ENCODE results near the gene FLOT1. TPM values are rescaled to one million over a fixed set of nuclear protein-coding genes. Genes with fewer than 3 reads are reported as not detected.
A peak's percentile ranks its signal among the peaks of the same experiment; 100 is the strongest.

FLOT1 gene
- total and polyA plus RNA-seq, 9 of the 15 experiments (the other 6 are each of a cell fraction or from before 2014, with no cell fraction given) = 11.7 to 149 (median 118) TPM

- Histone ChIP-seq H3K36me3 (ENCODE audit: control insufficient read depth, insufficient read depth, low read length) (peaks cover 45% of the 10 kb centered on the region), H3K4me3 (peak overlapping the region; percentile 91), H3K27ac (ENCODE audit: extremely low read depth, low read depth, low read length) (peak overlapping the region; percentile 87), H3K27me3 (ENCODE audit: control insufficient read depth in 2 of 2, insufficient read depth in 2 of 2, low read length in 2 of 2) (no peaks in the 10 kb centered on the region), H4K20me1 (replicated peaks; ENCODE audit: control insufficient read depth, insufficient read depth, low read length) (peaks cover 4% of the 10 kb centered on the region; the same call in 1 of the 2 replicates), H3K9ac (ENCODE audit: insufficient read depth in 1 of 2, low read depth in 2 of 2, low read length in 2 of 2) (peak overlapping the region; percentile 92 to 98), H2AFZ (ENCODE audit: low read depth, low read length) (peak overlapping the region; percentile 77), H3K9me3 (replicated peaks; ENCODE audit: control insufficient read depth, insufficient read depth, low read depth, low read length) (no peaks in the 10 kb centered on the region), H3K79me2 (ENCODE audit: control insufficient read depth, insufficient read depth, low read length) (peaks cover 65% of the 10 kb centered on the region), H3K4me2 (ENCODE audit: insufficient read depth, low read length) (peak overlapping the region; percentile 92), H3K9me1 (ENCODE audit: control insufficient read depth, insufficient read depth, low read length) (peaks cover 5% of the 10 kb centered on the region), H3K4me1 (replicated peaks in 1 of 2; ENCODE audit: control insufficient read depth in 2 of 2, insufficient read depth in 2 of 2, low read length in 2 of 2) (peaks cover 41 to 52% of the 10 kb centered on the region in 2 experiments)
- CTCF ChIA-PET (ENCODE audit: low intra/inter-chr PET ratio) = interaction anchor here (3.7 kb wide), 1 partner anchor 86 kb away, joined by 14 read pairs; no protein-coding TSS in a partner anchor
- ATAC-seq (peak; percentile 27), DNase-seq (ENCODE audit: extremely low read depth in 1 of 4, low spot score in 3 of 4) (no peak), FAIRE-seq (no peak)
- in situ Hi-C loops (cut with MboI) = loop anchor here (5.0 kb wide), 2 partner anchors 135 to 335 kb away; no protein-coding TSS in a partner anchor
- no TSS peak for BruUV-seq (replicated peaks)
- POLR2A ChIA-PET = interaction anchor here (0.6 to 1.8 kb wide), 12 partner anchors 9 to 342 kb away, joined by 3 to 7 read pairs (median 4); partner anchors contain the start of gene DDR1
- intact Hi-C loops (cut with micrococcal nuclease) = loop anchor here (2.0 to 5.0 kb wide), 4 partner anchors 21 to 340 kb away; partner anchors contain the start of gene TUBB
- 2% methylated on average over 13 of the region's 13 CpGs for WGBS (ENCODE audit: insufficient coverage, low coverage, missing lambda C conversion rate)
- TF ChIP-seq RERE (CRISPR knock-in tag; IDR thresholded peaks at IDR 0.05; ENCODE audit: borderline replicate concordance) (no peak), CCNT2 (IDR thresholded peaks at IDR 0.05; ENCODE audit: borderline replicate concordance, extremely low read depth, insufficient read length, low read depth, low read length) (no peak), NR0B1 (IDR thresholded peaks at IDR 0.05; ENCODE audit: partially characterized antibody) (no peak), HDGF (IDR thresholded peaks at IDR 0.05) (peak; percentile 86; the same call in 1 of the 2 replicates), ZNF778 (CRISPR knock-in tag; IDR thresholded peaks at IDR 0.05) (no peak), CHD1 (IDR thresholded peaks at IDR 0.05; ENCODE audit: low read length) (peak; percentile 66), SIN3A (IDR thresholded peaks at IDR 0.05; ENCODE audit: borderline replicate concordance in 2 of 2, control insufficient read depth in 1 of 2, low read depth in 2 of 2, low read length in 2 of 2) (no peak)
These were observed 635 bp downstream of the FLOT1 start for GRCh38 chr6:30741789-30742315.
